Fibroblast of lung (primary cell): Measurements from ENCODE around the gene LYPLA2. TPM values are rescaled to one million over a fixed set of nuclear protein-coding genes. Genes with fewer than 3 reads are reported as not detected.

ENCODE experiments used
- DNase-seq, 2 donors: peaks; one replicate each; pipeline versions ENCODE4 v3.0.0 to v3.0.0-alpha.2; 2010; ENCODE audit warnings: low read depth in 2 of 2
- H2AFZ ChIP-seq: 2 replicates; pipeline ENCODE4 v1.5.1; 2012; ENCODE audit warnings: low read length, control low read depth, inconsistent platforms
- H3K27ac ChIP-seq: 2 replicates; pipeline ENCODE4 v1.5.1; 2011; ENCODE audit warnings: low read length, control low read depth; ENCODE audit not compliant: insufficient read depth
- H3K27me3 ChIP-seq: 2 replicates; pipeline ENCODE4 v1.5.1; 2011; ENCODE audit warnings: mild to moderate bottlenecking, low read length; ENCODE audit not compliant: control insufficient read depth, insufficient read depth
- H3K36me3 ChIP-seq: 2 replicates; pipeline ENCODE4 v1.5.1; 2011; ENCODE audit warnings: low read length; ENCODE audit not compliant: control insufficient read depth, insufficient read depth
- H3K4me1 ChIP-seq: 2 replicates; pipeline ENCODE4 v1.5.1; 2011; ENCODE audit warnings: low read length; ENCODE audit not compliant: control insufficient read depth, insufficient read depth; ENCODE audit errors: extremely low read depth
- H3K4me2 ChIP-seq: 2 replicates; pipeline ENCODE4 v1.5.1; 2011; ENCODE audit warnings: low read length, control low read depth; ENCODE audit not compliant: insufficient read depth; ENCODE audit errors: extremely low read depth
- H3K4me3 ChIP-seq, 4 experiments: fragments of 200-600 bp in 1 of 4; sonication (generic) in 1 of 4; replicated peaks in 1 of 4; 2 replicates each; pipeline ENCODE4 v1.5.1; 2011 to 2016; ENCODE audit warnings: low read length in 4 of 4, low read depth in 3 of 4, mild to moderate bottlenecking in 3 of 4, control low read depth in 2 of 4, inconsistent platforms in 1 of 4, mixed read lengths in 1 of 4; ENCODE audit not compliant: insufficient read depth in 1 of 4; ENCODE audit errors: control extremely low read depth in 1 of 4
- H3K79me2 ChIP-seq: 2 replicates; pipeline ENCODE4 v1.5.1; 2012; ENCODE audit warnings: mild to moderate bottlenecking, low read length, inconsistent platforms; ENCODE audit not compliant: control insufficient read depth, insufficient read depth
- H3K9ac ChIP-seq: 2 replicates; pipeline ENCODE4 v1.5.1; 2011; ENCODE audit warnings: mild to moderate bottlenecking, low read length, control low read depth; ENCODE audit not compliant: insufficient read depth
- H3K9me3 ChIP-seq: 2 replicates; pipeline ENCODE4 v1.5.1; 2012; ENCODE audit warnings: low read depth, low read length; ENCODE audit not compliant: control insufficient read depth, insufficient read depth
- H4K20me1 ChIP-seq: 2 replicates; pipeline ENCODE4 v1.5.1; 2011; ENCODE audit warnings: low read length; ENCODE audit not compliant: control insufficient read depth, insufficient read depth; ENCODE audit errors: extremely low read depth
- CTCF ChIP-seq, 2 donors: IDR thresholded peaks in 1 of 2; conservative IDR thresholded peaks in 1 of 2; 1 replicate in 1 of 2; 2 replicates in 1 of 2; pipeline ENCODE4 v1.5.1; 2011 to 2012; ENCODE audit warnings: low read length in 2 of 2, control low read depth in 1 of 2, inconsistent platforms in 1 of 2, low read depth in 1 of 2, mild to moderate bottlenecking in 1 of 2
- EZH2 ChIP-seq: IDR thresholded peaks from 2 replicates; pipeline ENCODE4 v1.5.1; 2012; ENCODE audit warnings: low read length, control low read depth, mild to moderate bottlenecking; ENCODE audit errors: missing control alignments
- polyA plus RNA-seq, 2 donors: library from polyadenylated mRNA; depleted of rRNA in 1 of 2; stranded (reverse) in 1 of 2; unstranded in 1 of 2; fragments of >200 nt; gene quantifications; 2 replicates each; pipeline ENCODE4 v1.2.1, GENCODE V29; 2011 to 2012; ENCODE audit warnings: missing spikeins in 1 of 2
- total RNA-seq: library from RNA; depleted of rRNA; stranded (reverse); fragments of >200 nt; gene quantifications from 2 replicates; pipeline ENCODE4 v1.2.1, GENCODE V29; 2014

The LYPLA2 gene
- total and polyA plus RNA-seq, 2 donors (not counting 1 experiment from before 2014, with no cell fraction given): 20.4 to 29.2 TPM

GRCh38 chr1:23743287-23744152 is 47.4 kb upstream of the LYPLA2 start, which contains the start of gene ELOA:
Gene ELOA, plus strand, starts transcription at chr1:23743471. Its CDS starts 33 bp downstream, at chr1:23743504.
- peak within 1 kb of the TSS; percentile 52 to 89 (median 78) for H3K4me3 ChIP-seq
- peaks cover 49% of the 10 kb centered on the region for H3K79me2 ChIP-seq
- no peaks in the 10 kb centered on the region for H3K27me3 ChIP-seq
- peak within 1 kb of the TSS; percentile 61 for H2AFZ ChIP-seq
- H3K9ac ChIP-seq: peak within 1 kb of the TSS; percentile 81
- no peaks in the 10 kb centered on the region for H4K20me1 ChIP-seq
- H3K27ac ChIP-seq: peak within 1 kb of the TSS; percentile 75
- no peaks in the 10 kb centered on the region for H3K36me3 ChIP-seq
- H3K9me3 ChIP-seq: no peaks in the 10 kb centered on the region
- TF ChIP-seq CTCF (conservative IDR thresholded peaks at IDR 0.05 in 1 of 2, IDR thresholded peaks at IDR 0.05 in 1 of 2; ENCODE audit: low read depth in 1 of 2, low read length in 2 of 2) (no peak), EZH2 (no peak)
- H3K4me2 ChIP-seq: peak within 1 kb of the TSS; percentile 83
- H3K4me1 ChIP-seq: peaks cover 3% of the 10 kb centered on the region
- peak; percentile 61 to 64 for DNase-seq

GRCh38 chr1:23745515-23745914 is 45.4 kb upstream of the LYPLA2 start:
- peaks cover 3% of the 10 kb centered on the region for H3K4me1 ChIP-seq
- no peak overlapping the region for H3K4me2 ChIP-seq
- peaks cover 61% of the 10 kb centered on the region for H3K79me2 ChIP-seq
- peak overlapping the region in 2 of 4 experiments; percentile 75 to 89 for H3K4me3 ChIP-seq
- no peak overlapping the region for H2AFZ ChIP-seq
- peak; percentile 41 to 51 for TF ChIP-seq CTCF (conservative IDR thresholded peaks at IDR 0.05 in 1 of 2, IDR thresholded peaks at IDR 0.05 in 1 of 2; ENCODE audit: low read depth in 1 of 2, low read length in 2 of 2)
- no peak for TF ChIP-seq EZH2
- no peak overlapping the region for H3K27ac ChIP-seq
- H3K36me3 ChIP-seq: no peaks in the 10 kb centered on the region
- peak; percentile 46 to 58 for DNase-seq
- H3K9ac ChIP-seq: no peak overlapping the region
- H4K20me1 ChIP-seq: no peaks in the 10 kb centered on the region
- no peaks in the 10 kb centered on the region for H3K9me3 ChIP-seq
- H3K27me3 ChIP-seq: no peaks in the 10 kb centered on the region

GRCh38 chr1:23748016-23748415 is 42.9 kb upstream of the LYPLA2 start:
- no peak for DNase-seq
- H3K4me1 ChIP-seq: no peaks in the 10 kb centered on the region
- H2AFZ ChIP-seq: no peak overlapping the region
- no peak for TF ChIP-seq EZH2
- no peak for TF ChIP-seq CTCF (conservative IDR thresholded peaks at IDR 0.05 in 1 of 2, IDR thresholded peaks at IDR 0.05 in 1 of 2; ENCODE audit: low read depth in 1 of 2, low read length in 2 of 2)
- H4K20me1 ChIP-seq: no peaks in the 10 kb centered on the region
- H3K27ac ChIP-seq: no peak overlapping the region
- H3K9ac ChIP-seq: no peak overlapping the region
- H3K36me3 ChIP-seq: peaks cover 12% of the 10 kb centered on the region
- no peak overlapping the region for H3K4me2 ChIP-seq
- H3K9me3 ChIP-seq: no peaks in the 10 kb centered on the region
- no peak overlapping the region for H3K4me3 ChIP-seq
- peaks cover 67% of the 10 kb centered on the region for H3K79me2 ChIP-seq
- no peaks in the 10 kb centered on the region for H3K27me3 ChIP-seq
